NCI-H128 (cell line): ENCODE results near the gene MIOX.

Experiments used
- DNase-seq: peaks from one replicate; lab custom pipeline; 2025; ENCODE audit not compliant: unreplicated experiment; lab: John Stamatoyannopoulos, UW

The MIOX gene

GRCh38 chr22:50486561-50487289, at the start of gene MIOX:
TSS of gene MIOX (plus strand) at chr22:50486859. CDS start at chr22:50486898, 39 bp downstream.
- no peak for DNase-seq

- DNase-seq = no peak
Measured at GRCh38 chr22:50437511-50438304, 49.0 kb upstream of the MIOX start.

GRCh38 chr22:50438305-50439275, 48.1 kb upstream of the MIOX start:
- no peak for DNase-seq

GRCh38 chr22:50439314-50439870, 47.3 kb upstream of the MIOX start:
- no peak for DNase-seq

GRCh38 chr22:50439871-50440331, 46.8 kb upstream of the MIOX start:
- no peak for DNase-seq

- no peak for DNase-seq
Measured at GRCh38 chr22:50440544-50441249, 46.0 kb upstream of the MIOX start.

- DNase-seq = no peak
Measured at GRCh38 chr22:50441428-50441993, 45.1 kb upstream of the MIOX start.

- DNase-seq = no peak
Measured at GRCh38 chr22:50443197-50443596, 43.5 kb upstream of the MIOX start.

GRCh38 chr22:50443801-50444625, 42.6 kb upstream of the MIOX start:
- DNase-seq = no peak

GRCh38 chr22:50444663-50445062, 42.0 kb upstream of the MIOX start:
- no peak for DNase-seq

GRCh38 chr22:50445071-50445879, 41.4 kb upstream of the MIOX start:
- DNase-seq = no peak

- no peak for DNase-seq
Measured at GRCh38 chr22:50445880-50446707, 40.6 kb upstream of the MIOX start.

- no peak for DNase-seq
Measured at GRCh38 chr22:50446708-50447575, 39.7 kb upstream of the MIOX start.

GRCh38 chr22:50447576-50448551, 38.8 kb upstream of the MIOX start:
- no peak for DNase-seq

- DNase-seq = no peak
Measured at GRCh38 chr22:50452649-50453048, 34.0 kb upstream of the MIOX start.
